ENCODE results near the gene PARP15. TPM values are rescaled to one million over a fixed set of nuclear protein-coding genes. Genes with fewer than 3 reads are reported as not detected.

Gene PARP15
- polyA plus RNA-seq, 1 donor (not counting 4 experiments of a cell fraction or from before 2014, with no cell fraction given), result 0.25 TPM

- Histone ChIP-seq H3K79me2 (ENCODE audit: control insufficient read depth, insufficient read depth, low read length) (no peaks in the 10 kb centered on the region), H3K27me3 (ENCODE audit: control insufficient read depth, extremely low read depth, insufficient read depth, low read length) (no peaks in the 10 kb centered on the region), H3K9ac (ENCODE audit: control insufficient read depth, extremely low read depth, insufficient read depth, low read length) (no peak overlapping the region), H3K4me3 (ENCODE audit: control insufficient read depth in 2 of 3, extremely low read depth in 1 of 3, insufficient read depth in 2 of 3, low read depth in 1 of 3, low read length in 3 of 3) (no peak overlapping the region), H3K4me2 (ENCODE audit: control insufficient read depth, extremely low read depth, insufficient read depth, low read depth, low read length) (no peak overlapping the region), H3K27ac (ENCODE audit: control insufficient read depth, insufficient read depth, low read length) (no peak overlapping the region), H3K36me3 (ENCODE audit: control insufficient read depth in 2 of 2, extremely low read depth in 1 of 2, insufficient read depth in 2 of 2, low read length in 2 of 2) (peaks cover 5 to 32% of the 10 kb centered on the region in 2 experiments), H3K4me1 (ENCODE audit: control insufficient read depth, extremely low read depth, insufficient read depth, low read length) (peaks cover 5% of the 10 kb centered on the region), H3K9me1 (ENCODE audit: control insufficient read depth, extremely low read depth, insufficient read depth, low read length) (no peaks in the 10 kb centered on the region), H2AFZ (ENCODE audit: control insufficient read depth, low read length) (no peak overlapping the region), H3K9me3 (ENCODE audit: control insufficient read depth, low read depth, low read length) (no peaks in the 10 kb centered on the region), H4K20me1 (ENCODE audit: control insufficient read depth, extremely low read depth, insufficient read depth, low read length) (no peaks in the 10 kb centered on the region)
- TF ChIP-seq EZH2 (IDR thresholded peaks at IDR 0.05; ENCODE audit: low read length), result no peak
- TF ChIP-seq CTCF (optimal IDR thresholded peaks at IDR 0.05 in 1 of 3, IDR thresholded peaks at IDR 0.05 in 1 of 3, conservative IDR thresholded peaks at IDR 0.05 in 1 of 3; ENCODE audit: extremely low read depth in 1 of 3, insufficient read depth in 2 of 3, low read length in 3 of 3), result no peak
- DNase-seq (ENCODE audit: low read depth, low spot score) (no peak), FAIRE-seq (no peak)
- dilution Hi-C loops (cut with MboI; ENCODE audit: extremely low pct_ligation_motif_present, low sequenced_read_pairs), result no loop called here
These were observed 24.3 kb upstream of the PARP15 start for GRCh38 chr3:122553171-122553570.

- Histone ChIP-seq H3K27me3 (ENCODE audit: control insufficient read depth, extremely low read depth, insufficient read depth, low read length) (no peaks in the 10 kb centered on the region), H3K36me3 (ENCODE audit: control insufficient read depth in 2 of 2, extremely low read depth in 1 of 2, insufficient read depth in 2 of 2, low read length in 2 of 2) (peaks cover 5 to 29% of the 10 kb centered on the region in 2 experiments), H4K20me1 (ENCODE audit: control insufficient read depth, extremely low read depth, insufficient read depth, low read length) (no peaks in the 10 kb centered on the region), H3K4me1 (ENCODE audit: control insufficient read depth, extremely low read depth, insufficient read depth, low read length) (peaks cover 5% of the 10 kb centered on the region), H2AFZ (ENCODE audit: control insufficient read depth, low read length) (no peak overlapping the region), H3K9me3 (ENCODE audit: control insufficient read depth, low read depth, low read length) (no peaks in the 10 kb centered on the region), H3K27ac (ENCODE audit: control insufficient read depth, insufficient read depth, low read length) (no peak overlapping the region), H3K9ac (ENCODE audit: control insufficient read depth, extremely low read depth, insufficient read depth, low read length) (no peak overlapping the region), H3K9me1 (ENCODE audit: control insufficient read depth, extremely low read depth, insufficient read depth, low read length) (no peaks in the 10 kb centered on the region), H3K79me2 (ENCODE audit: control insufficient read depth, insufficient read depth, low read length) (no peaks in the 10 kb centered on the region), H3K4me3 (ENCODE audit: control insufficient read depth in 2 of 3, extremely low read depth in 1 of 3, insufficient read depth in 2 of 3, low read depth in 1 of 3, low read length in 3 of 3) (no peak overlapping the region), H3K4me2 (ENCODE audit: control insufficient read depth, extremely low read depth, insufficient read depth, low read depth, low read length) (no peak overlapping the region)
- DNase-seq (ENCODE audit: low read depth, low spot score) (no peak), FAIRE-seq (no peak)
- dilution Hi-C loops (cut with MboI; ENCODE audit: extremely low pct_ligation_motif_present, low sequenced_read_pairs), result no loop called here
- TF ChIP-seq CTCF (optimal IDR thresholded peaks at IDR 0.05 in 1 of 3, IDR thresholded peaks at IDR 0.05 in 1 of 3, conservative IDR thresholded peaks at IDR 0.05 in 1 of 3; ENCODE audit: extremely low read depth in 1 of 3, insufficient read depth in 2 of 3, low read length in 3 of 3) (no peak), EZH2 (IDR thresholded peaks at IDR 0.05; ENCODE audit: low read length) (no peak)
These were observed 22.0 kb upstream of the PARP15 start for GRCh38 chr3:122555275-122556071.

All from keratinocyte (primary cell).